GM19372 (cell line): ENCODE data around the gene DENND6B.
"Not testable (repeated sequence)": the region's sequence is repeated elsewhere in the genome, so short reads cannot be mapped to it uniquely, and the experiment has no call there.

Experiments
- ATAC-seq: cut with Tn5 transposase; IDR thresholded peaks from one replicate; pipeline ENCODE4 v1.9.1; 2021; ENCODE audit warnings: mild to moderate bottlenecking, low read depth, moderate library complexity; ENCODE audit not compliant: unreplicated experiment

The DENND6B gene

DNA sequence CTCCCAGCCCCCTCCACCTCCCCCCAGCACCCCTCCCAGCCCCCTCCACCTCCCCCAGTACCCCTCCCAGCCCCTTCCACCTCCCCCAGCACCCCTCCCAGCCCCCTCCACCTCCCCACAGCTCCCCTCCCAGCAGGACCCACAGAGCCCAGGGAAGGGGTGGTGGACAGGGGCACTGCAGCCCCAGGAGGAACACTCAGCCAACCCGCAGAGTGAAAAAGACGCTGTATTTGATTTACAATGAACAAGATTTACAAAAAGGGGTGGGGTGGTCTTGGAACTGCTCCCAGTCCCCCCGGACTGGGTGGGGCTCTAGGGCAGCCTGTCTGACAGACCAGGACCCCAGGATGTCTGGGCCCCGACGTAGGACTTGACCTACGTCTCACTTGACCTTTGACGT, 52.0 kb downstream of the DENND6B start:
- ATAC-seq: no peak

DNA sequence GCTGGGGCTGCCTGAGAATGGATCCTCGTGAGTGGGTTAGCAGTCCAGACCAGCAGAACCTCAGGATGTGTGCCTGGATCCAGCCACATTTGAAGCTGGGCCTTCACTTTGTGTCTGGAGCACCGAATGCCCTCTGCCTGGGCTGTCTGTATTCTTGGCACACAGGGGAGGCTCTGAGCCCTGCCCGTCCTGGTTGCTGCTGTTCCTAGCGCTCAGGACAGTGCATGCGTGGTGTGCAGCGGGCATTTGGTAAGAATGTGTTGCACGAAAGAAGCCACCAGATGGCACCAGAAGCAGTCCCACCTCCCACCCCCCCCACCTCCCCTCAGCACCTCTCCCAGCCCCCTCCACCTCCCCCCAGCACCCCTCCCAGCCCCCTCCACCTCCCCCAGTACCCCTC, 52.5 kb downstream of the DENND6B start:
- ATAC-seq: no peak

DNA sequence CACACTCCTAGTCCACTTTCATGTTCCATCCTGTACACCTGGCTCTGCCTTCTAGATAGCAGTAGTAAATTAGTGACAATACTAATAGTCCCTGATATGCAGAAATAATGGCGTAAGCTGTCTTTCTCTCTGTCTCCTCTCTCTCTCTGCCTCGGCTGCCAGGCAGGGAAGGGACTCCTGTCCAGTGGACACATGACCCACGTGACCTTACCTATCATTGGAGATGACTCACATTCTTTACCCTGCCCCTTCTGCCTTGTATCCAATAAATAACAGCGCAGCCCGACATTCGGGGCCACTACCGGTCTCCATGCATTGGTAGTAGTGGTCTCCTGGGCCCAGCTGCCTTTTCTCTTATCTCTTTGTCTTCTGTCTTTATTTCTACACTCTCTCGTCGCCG, 53.0 kb downstream of the DENND6B start:
- ATAC-seq: not testable (repeated sequence)

DNA sequence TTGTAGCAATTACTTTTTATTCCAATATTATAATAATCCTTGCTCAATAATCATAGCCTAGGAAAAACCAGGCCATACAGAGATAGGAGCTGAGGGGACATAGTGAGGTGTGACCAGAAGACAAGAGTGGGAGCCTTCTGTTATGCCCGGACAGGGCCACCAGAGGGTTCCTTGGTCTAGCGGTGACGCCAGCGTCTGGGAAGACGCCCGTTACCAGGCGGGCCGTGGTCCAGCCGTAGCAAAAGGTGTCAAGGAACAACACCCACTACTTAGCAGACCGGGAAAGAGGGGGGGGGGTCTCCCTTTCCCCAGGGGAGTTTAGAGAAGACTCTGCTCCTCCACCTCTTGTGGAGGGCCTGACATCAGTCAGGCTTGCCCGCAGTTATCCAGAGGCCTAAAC, 53.5 kb downstream of the DENND6B start:
- not testable (repeated sequence) for ATAC-seq

DNA sequence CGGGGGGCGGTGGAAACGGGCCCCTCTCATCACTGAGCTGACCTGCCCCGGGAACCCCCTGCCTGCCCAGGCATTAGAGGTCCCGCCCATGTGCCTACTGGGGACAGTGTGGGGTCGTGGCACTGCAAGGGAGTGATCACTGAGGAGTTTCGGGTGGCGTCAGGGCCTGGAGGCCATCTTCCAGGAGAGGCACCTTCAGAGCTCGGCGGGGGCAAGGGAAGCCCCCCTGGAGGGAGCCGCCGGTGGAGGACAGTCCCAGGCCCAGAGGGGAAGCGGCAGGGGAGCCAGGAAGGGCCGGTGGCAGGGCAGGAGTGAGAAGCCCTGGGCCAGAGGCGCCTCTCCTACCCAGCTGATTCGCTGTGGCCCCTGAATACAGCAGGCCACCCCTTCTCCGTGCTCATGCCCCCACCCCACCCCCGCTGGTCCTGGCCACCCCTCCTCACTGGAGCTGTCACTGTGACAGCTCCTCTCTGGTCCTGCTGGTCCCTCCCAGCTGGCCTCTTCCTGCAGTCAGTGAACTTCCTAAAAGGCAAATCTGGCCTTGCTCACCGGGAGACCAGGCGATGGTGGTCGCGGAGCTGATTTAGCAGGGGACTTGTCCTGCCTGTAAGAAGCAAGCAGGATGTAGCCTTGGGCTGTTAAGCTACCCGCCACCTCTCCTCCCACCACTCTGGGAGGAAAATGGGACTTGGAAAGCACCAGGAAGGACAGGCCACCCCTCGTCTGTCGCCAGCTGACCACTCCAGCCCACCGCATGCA, 54.6 kb downstream of the DENND6B start:
- no peak for ATAC-seq

DNA sequence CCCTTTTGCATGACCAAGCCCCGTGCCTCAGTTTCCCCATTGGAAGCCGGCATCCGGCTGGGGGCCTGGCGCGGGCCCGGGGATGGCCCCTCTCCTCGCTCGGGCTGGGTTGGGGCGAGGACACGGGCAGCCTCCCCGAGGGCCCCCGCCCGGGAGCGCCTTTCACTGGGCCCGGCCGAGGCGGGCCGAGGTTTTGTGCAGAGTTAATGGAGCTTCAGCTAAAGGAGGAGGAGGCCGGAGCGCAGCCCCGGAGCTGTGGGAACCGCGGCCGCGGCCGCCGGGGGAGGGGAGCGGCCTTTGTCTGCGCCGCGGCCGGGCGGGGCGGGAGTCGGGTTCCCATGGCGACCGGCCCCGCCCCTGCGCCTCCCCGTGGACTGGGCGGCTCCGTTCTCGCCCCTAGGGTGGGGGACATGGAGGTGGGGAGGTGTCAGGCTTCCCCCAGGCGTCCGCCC, 55.3 kb downstream of the DENND6B start:
- ATAC-seq: no peak

DNA sequence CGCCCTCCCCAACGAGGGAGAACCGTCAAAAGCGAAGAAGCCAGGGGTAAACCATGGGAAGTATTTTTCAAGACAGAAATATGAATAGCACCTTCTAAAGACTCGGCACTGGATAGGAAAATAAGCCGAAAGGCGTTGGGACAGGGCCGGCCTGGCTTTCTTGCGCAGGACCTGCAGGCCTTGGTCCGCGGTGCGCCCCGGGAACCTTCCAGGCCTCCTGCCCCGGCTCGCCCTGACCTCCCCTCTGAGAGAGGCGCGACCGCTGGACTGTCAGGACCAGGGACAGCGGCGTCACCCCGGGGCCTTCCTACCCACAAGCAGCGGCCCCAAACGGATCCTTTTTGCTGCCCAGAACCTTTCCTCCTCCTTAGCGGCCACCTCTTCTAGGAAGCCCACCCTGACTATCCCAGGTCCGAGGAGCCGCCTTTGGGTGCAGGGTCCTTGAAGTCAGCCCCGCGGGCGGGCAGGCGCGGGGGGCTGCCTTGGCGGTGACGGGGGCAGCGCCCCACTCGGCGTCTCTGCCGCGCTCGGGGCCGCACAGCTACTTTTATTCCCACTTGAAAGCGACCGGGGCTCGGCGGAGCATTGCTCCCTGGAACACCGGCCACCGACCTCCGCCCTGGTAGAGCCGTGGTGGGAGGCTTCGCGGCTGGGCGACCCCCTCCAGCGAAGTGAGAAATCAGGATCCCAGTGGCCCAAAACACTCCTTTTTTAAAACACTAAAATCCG, 56.0 kb downstream of the DENND6B start:
- no peak for ATAC-seq

DNA sequence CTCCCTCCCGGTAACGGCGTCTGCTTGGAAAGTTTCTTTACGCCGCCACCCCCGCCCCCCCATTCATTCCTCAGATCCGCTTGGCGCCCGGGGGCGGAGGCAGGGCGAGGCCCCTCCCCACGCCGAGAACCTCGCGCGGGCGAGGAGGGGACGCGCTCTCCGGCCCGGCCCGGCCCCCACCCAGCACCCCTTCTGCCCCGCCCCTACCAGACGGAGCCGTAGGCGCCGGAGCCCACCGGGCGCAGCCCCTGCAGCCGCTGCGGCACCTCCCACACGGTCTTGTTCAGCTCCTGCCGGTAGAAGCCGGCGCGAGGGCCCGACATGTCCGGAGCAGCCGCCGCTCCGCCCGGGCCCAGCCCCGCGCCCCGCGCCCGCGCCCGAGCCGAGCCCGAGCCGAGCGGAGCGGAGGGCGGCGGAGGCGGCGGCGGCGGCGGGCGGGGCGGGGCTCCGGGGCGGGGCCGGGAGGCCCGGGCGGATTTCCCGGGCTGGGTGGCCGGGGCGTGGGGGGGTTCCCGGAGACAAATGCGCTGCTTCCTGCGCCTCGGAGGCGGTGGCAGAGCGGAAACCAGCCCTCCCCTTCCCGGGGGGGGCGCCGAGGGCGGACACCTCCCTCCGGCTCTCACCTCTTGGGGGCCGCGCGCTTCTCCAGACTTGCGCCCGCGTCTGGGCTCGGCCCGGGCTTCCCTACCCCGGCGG, 56.7 kb downstream of the DENND6B start, which contains the start of gene MAPK11:
TSS of gene MAPK11 (minus strand) at position 411 of the 696 bp plus-strand sequence. CDS start at position 323, 88 bp downstream.
- ATAC-seq: no peak

DNA sequence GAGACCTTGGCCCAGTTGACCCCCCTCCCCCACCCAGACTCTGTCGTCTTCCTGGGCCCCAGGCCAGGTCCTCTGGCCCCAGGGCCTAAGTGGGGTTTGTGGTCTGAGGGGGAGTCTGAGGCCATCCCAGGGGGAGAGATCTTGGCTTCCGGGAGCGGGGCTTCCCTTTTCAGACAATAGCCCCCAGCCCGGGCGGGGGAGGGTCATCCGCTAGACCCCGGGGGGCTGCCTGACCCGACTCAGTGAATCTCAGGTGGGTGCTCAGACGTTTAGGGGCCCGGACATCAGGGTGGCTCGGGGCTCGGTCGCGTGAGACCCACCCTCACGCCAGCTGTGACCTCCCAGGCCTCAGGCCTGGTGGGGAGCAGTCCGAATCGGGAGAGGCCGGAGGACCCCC, 57.2 kb downstream of the DENND6B start:
- ATAC-seq: no peak

DNA sequence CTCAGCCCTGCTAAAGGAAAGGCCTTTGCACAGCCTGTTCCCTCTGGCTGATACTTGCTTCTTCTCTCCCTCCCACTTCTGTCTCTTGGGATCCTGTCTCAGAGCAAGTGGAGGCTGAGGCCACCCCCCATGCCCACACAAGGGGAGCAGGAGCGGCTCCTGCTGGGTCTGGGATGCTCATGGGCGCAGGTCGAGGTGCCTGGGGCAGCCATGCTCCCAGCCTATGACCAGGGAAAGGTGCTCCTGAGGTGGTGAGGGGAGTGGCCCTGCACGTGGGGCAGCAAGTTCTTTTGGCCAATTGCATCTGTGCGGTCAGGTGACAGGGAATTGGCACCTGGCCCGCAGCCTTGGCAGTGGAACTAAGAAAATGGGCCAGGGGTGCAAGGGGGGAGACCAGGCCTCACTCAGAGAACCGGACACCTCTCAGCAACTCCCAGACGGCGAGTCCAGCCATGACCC, 58.1 kb downstream of the DENND6B start:
- ATAC-seq: no peak

DNA sequence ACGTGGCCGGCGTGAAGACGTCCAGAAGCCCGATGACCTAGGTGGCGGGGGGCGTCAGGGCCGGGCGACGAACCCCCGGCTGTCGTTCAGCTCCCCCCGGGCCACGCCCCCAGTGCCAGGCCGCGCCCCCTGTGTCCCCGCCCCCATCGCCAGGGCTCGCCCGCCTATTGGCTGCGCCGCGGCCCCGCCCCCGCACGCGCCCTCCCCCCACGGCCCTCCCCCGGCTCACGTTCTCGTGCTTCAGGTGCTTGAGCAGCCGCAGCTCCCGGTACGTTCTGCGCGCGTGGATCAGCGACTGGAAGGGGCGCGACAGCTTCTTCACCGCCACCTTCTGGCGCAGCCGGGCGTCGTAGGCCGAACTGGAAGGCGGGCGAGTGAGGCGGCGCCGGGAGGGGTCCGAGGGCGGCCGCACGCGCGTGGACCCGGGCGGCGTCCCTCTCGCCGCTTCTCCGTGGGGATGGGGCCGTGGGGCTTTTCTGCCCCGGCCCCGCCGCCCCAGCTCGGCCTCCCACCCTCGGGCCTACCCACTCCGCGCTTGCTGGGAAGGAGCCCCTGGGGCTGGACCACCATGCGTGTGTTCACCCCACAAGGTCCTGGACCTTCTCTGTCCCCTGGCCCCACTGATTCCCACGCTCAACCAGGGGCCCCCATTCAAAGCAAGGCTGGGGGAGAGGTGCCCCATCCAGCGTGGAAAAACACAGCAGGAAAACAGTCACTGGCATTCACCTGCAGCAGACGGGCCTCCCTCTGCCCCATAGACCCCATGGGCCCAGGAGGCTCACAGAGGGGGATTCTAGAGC, 59.0 kb downstream of the DENND6B start:
- ATAC-seq: no peak

DNA sequence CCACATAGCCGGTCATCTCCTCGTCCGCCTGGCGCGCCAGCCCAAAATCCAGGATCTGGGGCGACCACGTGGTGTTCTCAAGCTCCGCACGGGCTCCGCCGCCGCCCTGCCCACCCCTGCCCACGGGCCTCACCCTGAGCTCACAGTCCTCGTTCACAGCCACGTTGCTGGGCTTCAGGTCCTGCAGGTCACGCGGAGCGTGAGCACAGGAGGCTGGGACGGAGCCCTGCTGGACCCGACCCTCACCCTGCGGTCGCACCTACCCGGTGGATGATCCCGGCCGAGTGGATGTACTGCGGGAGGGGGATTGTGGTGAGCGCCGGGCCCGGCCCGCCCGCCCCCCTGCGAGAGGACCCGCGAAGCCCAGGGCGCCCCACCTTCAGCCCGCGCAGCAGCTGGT, 59.8 kb downstream of the DENND6B start:
- ATAC-seq: no peak

DNA sequence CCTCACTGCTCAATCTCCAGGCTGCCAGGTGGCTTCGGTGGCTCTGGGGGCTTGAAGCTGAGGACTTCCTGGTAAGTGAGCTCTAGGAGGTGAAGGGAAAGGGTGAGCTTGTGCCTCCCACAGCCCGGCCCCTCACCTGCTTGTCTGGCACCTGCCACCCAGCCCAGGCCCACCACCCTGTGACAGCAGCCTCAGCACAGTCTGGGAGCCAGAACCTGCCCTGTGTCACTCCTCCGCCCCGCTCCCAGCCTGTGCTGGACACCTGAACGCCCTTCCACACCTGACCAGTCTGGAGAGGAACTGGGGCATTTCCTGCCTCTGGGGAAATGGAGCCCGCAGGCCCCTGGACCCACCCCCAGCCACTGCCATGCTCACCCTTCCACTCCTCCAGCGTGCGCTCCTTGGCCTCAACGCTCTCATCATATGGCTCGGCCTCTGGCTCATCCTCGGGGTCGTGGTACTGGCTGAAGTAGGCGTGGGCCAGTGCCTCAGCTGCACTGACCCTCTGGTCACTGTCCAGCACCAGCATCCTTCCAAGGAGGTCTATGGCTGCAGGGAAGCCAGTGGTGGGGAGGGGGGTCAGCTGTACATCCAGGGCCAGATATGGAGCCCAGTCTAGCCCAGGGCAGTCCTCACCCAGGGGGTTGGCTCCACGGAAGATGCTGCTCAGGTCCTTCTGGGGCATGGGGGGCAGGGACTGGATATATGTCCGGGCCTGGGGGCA, 61.7 kb downstream of the DENND6B start:
- ATAC-seq: no peak

DNA sequence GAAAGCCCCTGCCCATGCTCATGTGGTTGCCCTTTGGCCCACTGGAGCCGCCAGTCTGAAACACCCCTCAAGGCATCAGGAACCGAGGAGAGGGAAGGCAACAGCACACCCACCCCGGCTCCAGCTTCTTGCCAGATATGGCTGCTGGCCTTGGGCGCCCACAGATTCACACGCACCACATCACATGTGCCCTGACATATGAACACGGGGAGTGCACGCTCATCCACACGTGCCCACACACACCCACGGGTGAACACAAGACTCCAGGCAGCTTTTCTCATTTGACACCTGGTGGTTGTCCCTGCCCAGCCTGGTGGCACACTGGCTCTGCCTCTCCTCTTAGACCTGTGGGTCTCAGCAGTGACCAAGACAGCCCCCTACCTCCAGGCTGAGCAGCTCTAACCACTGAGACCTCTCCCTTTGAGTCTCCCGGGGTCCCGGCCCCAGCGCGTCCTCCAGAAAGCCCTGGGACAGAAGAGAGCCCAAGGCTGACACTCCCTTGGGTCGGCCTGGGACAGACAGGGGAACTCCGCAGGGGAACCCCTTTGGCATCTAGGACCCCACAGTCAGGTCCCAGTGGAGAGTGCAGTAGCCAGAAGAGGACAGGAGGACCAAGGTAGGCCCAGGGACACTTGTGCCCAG, 62.6 kb downstream of the DENND6B start:
- no peak for ATAC-seq

DNA sequence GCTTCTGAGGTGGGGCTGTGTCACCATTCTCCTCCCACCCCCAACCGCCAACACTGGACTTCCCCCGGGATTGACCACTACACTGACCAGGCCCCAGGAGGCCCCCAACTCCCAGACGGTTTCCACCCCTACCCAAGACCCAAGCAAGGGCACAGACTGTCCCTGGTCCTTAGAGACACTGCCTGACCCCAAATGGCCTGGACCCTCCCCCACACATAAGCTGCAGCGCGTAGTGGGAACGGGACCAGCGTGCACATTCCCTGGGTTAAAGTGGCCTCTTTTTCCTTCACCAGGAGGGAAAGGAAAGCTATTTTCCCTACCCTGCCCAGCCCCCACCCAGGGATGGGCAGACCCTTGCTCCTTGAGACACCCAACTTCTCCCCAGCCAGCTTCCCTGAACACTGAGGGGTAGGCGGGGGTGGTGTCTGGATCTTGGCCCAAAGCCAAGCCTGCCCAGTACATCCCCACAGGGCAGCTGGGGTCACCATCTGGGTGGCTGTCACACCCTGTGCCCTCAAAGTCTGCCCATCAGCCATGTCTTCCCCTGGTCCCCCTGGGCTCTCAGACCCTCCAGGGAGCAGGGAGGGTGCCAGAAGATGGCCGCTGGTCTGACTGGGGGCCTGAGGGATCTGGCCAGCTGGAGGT, 63.7 kb downstream of the DENND6B start:
- no peak for ATAC-seq

DNA sequence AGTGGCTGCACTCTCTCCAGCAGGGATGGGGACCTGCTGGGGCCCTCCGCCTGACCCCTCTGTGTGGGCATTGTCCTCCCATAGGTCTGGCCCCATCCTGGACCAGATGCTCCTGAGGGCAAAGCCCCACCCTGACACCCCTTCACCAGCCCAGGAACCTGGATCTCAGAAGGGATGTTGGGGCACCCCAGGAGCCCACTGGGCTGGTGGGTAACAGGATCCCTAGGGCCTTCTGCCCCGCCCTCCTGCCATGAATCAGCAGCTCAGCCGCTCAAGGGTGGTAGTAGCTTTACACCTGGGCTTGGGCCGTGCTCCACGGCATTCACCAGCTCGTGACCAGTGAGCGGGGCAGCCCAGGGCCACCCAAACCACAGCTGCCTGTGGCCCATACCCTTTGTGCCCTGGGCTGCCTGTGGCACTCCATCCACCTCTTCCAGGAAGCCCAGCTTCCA, 64.3 kb downstream of the DENND6B start:
- no peak for ATAC-seq

DNA sequence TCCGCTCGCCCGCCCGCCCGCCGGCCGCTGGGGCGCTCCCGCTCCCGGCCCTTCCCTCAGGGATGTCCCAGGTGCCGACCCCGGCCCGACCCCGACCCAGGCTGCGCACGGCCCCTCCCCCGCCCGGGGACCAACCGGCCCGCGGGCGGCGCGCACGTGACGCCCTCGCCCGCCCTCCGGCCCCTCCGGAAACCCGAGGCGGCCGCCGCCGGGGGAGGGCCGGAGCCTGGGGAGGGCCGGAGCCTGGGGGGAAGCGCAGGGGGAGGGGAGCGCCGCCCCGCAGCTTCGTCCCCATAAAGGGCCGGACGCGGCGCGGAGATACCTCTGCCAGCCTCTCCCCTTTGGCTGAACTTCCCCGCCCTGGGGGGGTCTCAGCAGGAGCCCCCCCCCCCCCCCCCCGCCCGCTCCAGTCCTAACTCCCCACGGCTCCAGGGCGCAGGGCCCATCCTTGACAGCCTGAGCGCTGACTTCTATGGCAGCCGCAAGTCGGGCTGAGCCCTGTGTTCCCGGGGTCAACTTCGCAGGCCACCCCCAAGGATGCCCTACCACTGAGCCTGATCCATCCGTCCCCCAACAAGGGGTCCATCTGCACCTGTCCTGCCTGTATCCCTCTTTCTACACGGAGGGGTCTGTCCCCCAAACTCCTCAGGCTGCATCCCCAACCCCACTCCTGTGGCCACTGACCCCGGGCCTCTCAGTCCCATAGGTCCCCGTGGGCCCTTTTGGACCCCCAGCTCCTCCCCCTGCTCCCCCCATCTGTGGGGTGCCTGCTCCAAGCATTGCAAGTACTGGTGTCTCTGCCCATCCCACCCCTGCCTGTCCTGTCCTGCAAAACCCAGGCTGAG, 65.0 kb downstream of the DENND6B start, which contains the start of gene MAPK12:
TSS of gene MAPK12 (minus strand) at position 69 of the 845 bp plus-strand sequence. CDS start 174 bp downstream, outside the sequence.
- ATAC-seq: no peak
